Activated naive CD8-positive, alpha-beta T cell treated with anti-CD3 and anti-CD28 coated beads, Interleukin-2, amount 10 ng/mL, durations not matched to agents 7 days and 5 days (primary cell): Measurements from ENCODE around the gene MEGF9. TPM values are rescaled to one million over a fixed set of nuclear protein-coding genes. Genes with fewer than 3 reads are reported as not detected.
A peak's percentile ranks its signal among the peaks of the same experiment; 100 is the strongest.

Experiments used
- ATAC-seq: fragments of 150-1000 bp; cut with Tn5 transposase; one replicate; pipeline ENCODE4 v1.10.0; 2021; ENCODE audit warnings: low read depth, moderate library complexity
- POLR2A ChIA-PET: fragments of 350-600 bp; sonication (Branson Sonifier 250); formaldehyde crosslinking; loops from one replicate; lab custom pipeline; 2021; ENCODE audit warnings: antibody characterized with exemption; lab: Charles Lee
- DNase-seq: peaks from one replicate; pipeline ENCODE4 v3.0.0; 2021
- H3K27ac Mint-ChIP-seq: one replicate; pipeline ENCODE4 v1.8.0; 2022; ENCODE audit warnings: mild to moderate bottlenecking, mixed read lengths
- H3K27me3 Mint-ChIP-seq: one replicate; pipeline ENCODE4 v1.8.0; 2022; ENCODE audit warnings: mild to moderate bottlenecking, moderate library complexity, mixed read lengths
- H3K36me3 Mint-ChIP-seq: one replicate; pipeline ENCODE4 v1.8.0; 2021; ENCODE audit warnings: mild to moderate bottlenecking, mixed read lengths
- H3K4me1 Mint-ChIP-seq: one replicate; pipeline ENCODE4 v1.8.0; 2021; ENCODE audit warnings: mixed read lengths
- H3K4me3 Mint-ChIP-seq: one replicate; pipeline ENCODE4 v1.8.0; 2022; ENCODE audit warnings: mild to moderate bottlenecking, moderate library complexity, mixed read lengths
- H3K9me3 Mint-ChIP-seq: one replicate; pipeline ENCODE4 v1.8.0; 2021; ENCODE audit warnings: mixed read lengths
- total RNA-seq, 2 experiments: library from RNA; stranded (reverse); gene quantifications; one replicate each; pipeline ENCODE4 v1.2.3, GENCODE V29; 2021

MEGF9 gene
- total RNA-seq, 2 experiments from 2014 or later: 10.3 to 11.0 TPM

- H3K9me3 Mint-ChIP-seq: no peaks in the 10 kb centered on the region
- no peak overlapping the region for H3K27ac Mint-ChIP-seq
- no peak for ATAC-seq
- H3K4me1 Mint-ChIP-seq: peaks cover 14% of the 10 kb centered on the region
- H3K4me3 Mint-ChIP-seq: no peak overlapping the region
- POLR2A ChIA-PET: interaction anchor here (1.1 kb wide), 1 partner anchor 10 kb away, joined by 4 read pairs; the partner anchor contains the start of gene MEGF9
- DNase-seq: no peak
- no peaks in the 10 kb centered on the region for H3K36me3 Mint-ChIP-seq
- H3K27me3 Mint-ChIP-seq: no peaks in the 10 kb centered on the region
Observed at GRCh38 chr9:120724757-120725400, 10.6 kb upstream of the MEGF9 start.

GRCh38 chr9:120723565-120723964 lies 9.3 kb upstream of the MEGF9 start:
- H3K9me3 Mint-ChIP-seq: no peaks in the 10 kb centered on the region
- peaks cover 12% of the 10 kb centered on the region for H3K4me1 Mint-ChIP-seq
- POLR2A ChIA-PET: no interaction called here
- no peaks in the 10 kb centered on the region for H3K36me3 Mint-ChIP-seq
- ATAC-seq (no peak), DNase-seq (no peak)
- H3K4me3 Mint-ChIP-seq: no peak overlapping the region
- no peaks in the 10 kb centered on the region for H3K27me3 Mint-ChIP-seq
- no peak overlapping the region for H3K27ac Mint-ChIP-seq

GRCh38 chr9:120720404-120720803 lies 6.1 kb upstream of the MEGF9 start:
- H3K27ac Mint-ChIP-seq: no peak overlapping the region
- no peaks in the 10 kb centered on the region for H3K4me1 Mint-ChIP-seq
- H3K4me3 Mint-ChIP-seq: no peak overlapping the region
- H3K9me3 Mint-ChIP-seq: no peaks in the 10 kb centered on the region
- H3K27me3 Mint-ChIP-seq: no peaks in the 10 kb centered on the region
- no peaks in the 10 kb centered on the region for H3K36me3 Mint-ChIP-seq
- ATAC-seq: no peak
- POLR2A ChIA-PET: no interaction called here
- no peak for DNase-seq

- peaks cover 3% of the 10 kb centered on the region for H3K4me1 Mint-ChIP-seq
- DNase-seq: no peak
- H3K36me3 Mint-ChIP-seq: no peaks in the 10 kb centered on the region
- H3K9me3 Mint-ChIP-seq: no peaks in the 10 kb centered on the region
- H3K27me3 Mint-ChIP-seq: no peaks in the 10 kb centered on the region
- H3K4me3 Mint-ChIP-seq: no peak overlapping the region
- ATAC-seq: no peak
- POLR2A ChIA-PET: no interaction called here
- no peak overlapping the region for H3K27ac Mint-ChIP-seq
Observed at GRCh38 chr9:120718316-120718715, 4.0 kb upstream of the MEGF9 start.

GRCh38 chr9:120717176-120717575 lies 2.9 kb upstream of the MEGF9 start:
- no peak overlapping the region for H3K4me3 Mint-ChIP-seq
- POLR2A ChIA-PET: no interaction called here
- H3K27me3 Mint-ChIP-seq: no peaks in the 10 kb centered on the region
- no peaks in the 10 kb centered on the region for H3K9me3 Mint-ChIP-seq
- DNase-seq (no peak), ATAC-seq (no peak)
- no peaks in the 10 kb centered on the region for H3K36me3 Mint-ChIP-seq
- no peak overlapping the region for H3K27ac Mint-ChIP-seq
- peaks cover 13% of the 10 kb centered on the region for H3K4me1 Mint-ChIP-seq

GRCh38 chr9:120716483-120716882 lies 2.2 kb upstream of the MEGF9 start:
- no peaks in the 10 kb centered on the region for H3K9me3 Mint-ChIP-seq
- H3K4me1 Mint-ChIP-seq: peaks cover 20% of the 10 kb centered on the region
- H3K36me3 Mint-ChIP-seq: no peaks in the 10 kb centered on the region
- DNase-seq (no peak), ATAC-seq (no peak)
- H3K27ac Mint-ChIP-seq: no peak overlapping the region
- H3K27me3 Mint-ChIP-seq: no peaks in the 10 kb centered on the region
- no peak overlapping the region for H3K4me3 Mint-ChIP-seq
- POLR2A ChIA-PET: no interaction called here

GRCh38 chr9:120715389-120715924 lies 1.2 kb upstream of the MEGF9 start:
- no peaks in the 10 kb centered on the region for H3K36me3 Mint-ChIP-seq
- H3K27ac Mint-ChIP-seq: no peak overlapping the region
- no peaks in the 10 kb centered on the region for H3K9me3 Mint-ChIP-seq

GRCh38 chr9:120714846-120715388 lies 647 bp upstream of the MEGF9 start:
- ATAC-seq: no peak

More at GRCh38 chr9:120715389-120715924, 1.2 kb upstream of the MEGF9 start:
- DNase-seq (no peak), ATAC-seq (no peak)
- Mint-ChIP-seq H3K4me3 (peak overlapping the region; percentile 80), H3K4me1 (peaks cover 30% of the 10 kb centered on the region), H3K27me3 (no peaks in the 10 kb centered on the region)
- POLR2A ChIA-PET: interaction anchor here (1.1 to 1.9 kb wide), 3 partner anchors 60 to 486 kb away, joined by 3 to 6 read pairs (median 4); partner anchors contain the start of gene RAB14

GRCh38 chr9:120713257-120714087 lies 798 bp downstream of the MEGF9 start:
- Mint-ChIP-seq H3K9me3 (no peaks in the 10 kb centered on the region), H3K4me1 (peaks cover 36% of the 10 kb centered on the region), H3K27me3 (no peaks in the 10 kb centered on the region), H3K4me3 (peak overlapping the region; percentile 88), H3K27ac (peak overlapping the region; percentile 83), H3K36me3 (peaks cover 3% of the 10 kb centered on the region)
- DNase-seq (peak; percentile 51), ATAC-seq (no peak)
- POLR2A ChIA-PET: no interaction called here

More at GRCh38 chr9:120714846-120715388, 647 bp upstream of the MEGF9 start:
- POLR2A ChIA-PET: interaction anchor here (1.0 to 1.9 kb wide), 4 partner anchors 10 to 487 kb away, joined by 3 to 6 read pairs (median 4); partner anchors contain the start of gene RAB14
- no peaks in the 10 kb centered on the region for H3K36me3 Mint-ChIP-seq
- peak overlapping the region; percentile 80 for H3K4me3 Mint-ChIP-seq
- peak overlapping the region; percentile 80 for H3K27ac Mint-ChIP-seq
- no peaks in the 10 kb centered on the region for H3K9me3 Mint-ChIP-seq
- no peaks in the 10 kb centered on the region for H3K27me3 Mint-ChIP-seq
- peaks cover 35% of the 10 kb centered on the region for H3K4me1 Mint-ChIP-seq
- no peak for DNase-seq

- H3K36me3 Mint-ChIP-seq: peaks cover 3% of the 10 kb centered on the region
- H3K4me3 Mint-ChIP-seq: peak overlapping the region; percentile 88
- H3K27ac Mint-ChIP-seq: peak overlapping the region; percentile 68
- H3K27me3 Mint-ChIP-seq: no peaks in the 10 kb centered on the region
- DNase-seq (no peak), ATAC-seq (no peak)
- H3K9me3 Mint-ChIP-seq: no peaks in the 10 kb centered on the region
- peaks cover 36% of the 10 kb centered on the region for H3K4me1 Mint-ChIP-seq
- POLR2A ChIA-PET: interaction anchor here (0.7 kb wide), 1 partner anchor 219 kb away, joined by 3 read pairs; no protein-coding TSS in a partner anchor
Observed at GRCh38 chr9:120712539-120713031, 1.7 kb downstream of the MEGF9 start.

GRCh38 chr9:120711841-120712538 lies 2.3 kb downstream of the MEGF9 start:
- peaks cover 3% of the 10 kb centered on the region for H3K36me3 Mint-ChIP-seq
- DNase-seq: no peak
- POLR2A ChIA-PET: interaction anchor here (0.6 to 1.0 kb wide), 3 partner anchors 82 to 220 kb away, joined by 3 read pairs; partner anchors contain the start of gene FBXW2
- H3K27ac Mint-ChIP-seq: peak overlapping the region; percentile 68
- ATAC-seq: no peak
- H3K4me1 Mint-ChIP-seq: peaks cover 36% of the 10 kb centered on the region
- peak overlapping the region; percentile 88 for H3K4me3 Mint-ChIP-seq
- H3K27me3 Mint-ChIP-seq: no peaks in the 10 kb centered on the region
- no peaks in the 10 kb centered on the region for H3K9me3 Mint-ChIP-seq

- POLR2A ChIA-PET: interaction anchor here (1.0 kb wide), 1 partner anchor 82 kb away, joined by 3 read pairs; the partner anchor contains the start of gene FBXW2
- Mint-ChIP-seq H3K27ac (peak overlapping the region; percentile 37), H3K27me3 (no peaks in the 10 kb centered on the region), H3K9me3 (no peaks in the 10 kb centered on the region), H3K36me3 (peaks cover 4% of the 10 kb centered on the region), H3K4me1 (peaks cover 36% of the 10 kb centered on the region), H3K4me3 (peak overlapping the region; percentile 88)
- DNase-seq: no peak
- no peak for ATAC-seq
Observed at GRCh38 chr9:120711354-120711753, 2.9 kb downstream of the MEGF9 start.
